Fibroblast of skin of back (primary cell): ENCODE results near the gene PKIB.

Experiments used
- DNase-seq: peaks from one replicate; pipeline ENCODE4 v3.0.0-alpha.2; 2013

The PKIB gene

DNA sequence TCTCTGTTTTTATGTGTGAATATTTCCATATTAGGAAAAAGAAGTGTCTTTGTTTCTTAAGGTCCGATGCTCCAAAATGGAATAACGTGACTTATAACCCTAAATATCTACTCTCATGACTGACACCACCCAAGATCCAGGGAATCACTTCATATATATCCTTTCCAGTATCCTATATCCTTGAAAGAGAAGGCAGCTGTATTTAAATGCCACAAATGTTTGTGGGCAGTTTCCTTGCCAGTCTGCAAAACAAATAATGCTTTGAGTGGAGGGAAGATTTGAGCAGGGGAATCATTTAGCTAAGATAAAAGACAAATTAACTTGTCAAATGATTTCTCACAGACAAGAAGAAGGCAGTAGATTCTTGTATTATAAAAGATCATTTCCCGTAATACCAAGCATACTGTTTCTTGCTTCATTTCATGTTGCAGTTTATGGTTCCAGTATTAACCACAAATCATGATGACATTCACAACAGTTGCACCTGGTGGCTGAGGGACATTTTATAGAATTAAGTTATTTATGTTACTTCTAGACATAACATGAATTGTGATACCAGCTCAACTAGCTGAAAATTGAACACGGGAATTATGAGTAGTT lies 139.3 kb downstream of the PKIB start:
- DNase-seq: no peak

DNA sequence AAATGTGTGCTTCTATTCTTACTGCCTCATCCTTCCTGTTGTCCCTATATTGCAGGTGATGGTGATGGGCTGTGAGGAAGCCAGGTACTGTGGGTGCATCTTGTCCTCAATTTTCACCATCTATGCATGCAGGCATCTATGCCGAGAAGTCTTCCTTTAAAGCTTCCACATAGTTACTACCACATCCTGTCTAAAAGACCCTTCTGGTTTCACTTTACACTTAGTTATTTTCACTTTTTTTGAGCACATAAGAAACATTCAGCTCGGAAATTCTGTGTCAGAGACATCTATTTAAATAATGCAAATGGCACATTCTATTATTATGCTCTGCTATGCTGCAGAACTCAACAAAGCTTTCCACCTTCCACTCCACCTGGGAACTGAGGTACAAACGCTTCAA lies 141.1 kb downstream of the PKIB start:
- no peak for DNase-seq

DNA sequence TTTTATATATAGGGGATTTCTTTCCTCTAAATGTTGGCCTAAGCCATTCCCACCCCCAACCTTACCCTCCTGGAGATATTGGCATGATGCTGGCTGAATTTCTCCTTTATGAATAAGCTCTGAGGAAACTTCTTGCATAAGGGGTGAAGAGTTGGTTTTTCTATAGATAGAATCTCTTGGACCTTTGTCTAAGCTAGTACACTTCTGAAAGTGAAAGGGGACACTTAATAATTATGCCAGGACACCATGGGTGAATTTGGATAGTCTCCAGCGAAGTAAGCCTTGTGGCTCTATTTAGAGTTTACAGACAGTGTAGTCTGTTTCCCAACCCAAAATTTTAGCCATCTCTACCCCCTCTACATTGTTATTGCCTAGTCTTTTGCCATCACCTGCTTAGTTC lies 142.3 kb downstream of the PKIB start:
- DNase-seq: no peak

GRCh38 chr6:122753000-122753687 lies 142.9 kb downstream of the PKIB start:
- DNase-seq: no peak

- no peak for DNase-seq
Observed at GRCh38 chr6:122753688-122754056, 143.5 kb downstream of the PKIB start.

DNA sequence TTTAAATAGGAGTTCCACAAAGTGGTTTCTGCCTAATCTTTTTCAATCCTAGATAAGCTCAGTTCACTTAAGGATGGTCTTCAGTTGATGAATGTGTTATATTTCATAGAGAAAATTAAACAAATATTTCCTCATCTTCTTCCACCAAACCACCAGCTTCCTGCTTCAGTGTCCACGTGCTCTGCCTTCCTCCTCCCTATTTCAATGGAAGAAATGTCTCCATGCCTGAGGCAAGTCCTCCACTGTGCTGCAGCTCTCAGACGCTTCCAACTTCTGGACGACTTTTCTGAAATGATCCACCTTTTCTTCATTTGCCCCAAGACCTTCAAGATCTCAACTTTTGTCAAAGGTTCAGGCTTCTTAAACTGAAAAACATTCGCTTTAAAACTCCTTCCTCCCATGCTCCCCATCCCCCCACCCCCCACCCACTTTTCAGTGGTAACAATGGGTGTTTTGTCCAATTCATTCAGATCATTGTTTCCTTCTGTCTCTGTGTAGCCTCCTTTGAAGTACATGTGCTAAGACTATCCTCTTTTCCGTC lies 144.1 kb downstream of the PKIB start:
- DNase-seq: no peak

GRCh38 chr6:122755901-122756300 lies 145.7 kb downstream of the PKIB start:
- DNase-seq: no peak

GRCh38 chr6:122758927-122759334 lies 148.7 kb downstream of the PKIB start:
- no peak for DNase-seq

DNA sequence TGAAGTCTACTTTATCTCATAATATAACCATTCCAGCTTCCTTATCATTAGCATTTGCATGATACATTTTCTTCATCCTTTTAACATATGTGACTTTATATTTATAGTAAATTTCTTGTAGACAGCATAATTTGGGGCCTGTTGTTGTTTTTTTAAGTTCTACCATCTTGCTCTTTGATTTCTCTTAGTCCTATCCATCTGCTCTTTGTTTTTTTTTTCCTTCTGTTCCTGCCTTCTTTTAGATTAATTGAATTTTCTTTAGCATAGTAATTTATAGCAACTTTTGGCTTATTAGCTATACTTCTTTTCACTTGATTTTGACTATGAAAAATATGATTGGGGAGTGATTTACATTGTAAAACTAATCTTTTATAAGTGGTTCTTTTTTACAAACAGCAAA lies 150.1 kb downstream of the PKIB start:
- DNase-seq: no peak

GRCh38 chr6:122766256-122766655 lies 156.1 kb downstream of the PKIB start:
- DNase-seq: no peak

DNA sequence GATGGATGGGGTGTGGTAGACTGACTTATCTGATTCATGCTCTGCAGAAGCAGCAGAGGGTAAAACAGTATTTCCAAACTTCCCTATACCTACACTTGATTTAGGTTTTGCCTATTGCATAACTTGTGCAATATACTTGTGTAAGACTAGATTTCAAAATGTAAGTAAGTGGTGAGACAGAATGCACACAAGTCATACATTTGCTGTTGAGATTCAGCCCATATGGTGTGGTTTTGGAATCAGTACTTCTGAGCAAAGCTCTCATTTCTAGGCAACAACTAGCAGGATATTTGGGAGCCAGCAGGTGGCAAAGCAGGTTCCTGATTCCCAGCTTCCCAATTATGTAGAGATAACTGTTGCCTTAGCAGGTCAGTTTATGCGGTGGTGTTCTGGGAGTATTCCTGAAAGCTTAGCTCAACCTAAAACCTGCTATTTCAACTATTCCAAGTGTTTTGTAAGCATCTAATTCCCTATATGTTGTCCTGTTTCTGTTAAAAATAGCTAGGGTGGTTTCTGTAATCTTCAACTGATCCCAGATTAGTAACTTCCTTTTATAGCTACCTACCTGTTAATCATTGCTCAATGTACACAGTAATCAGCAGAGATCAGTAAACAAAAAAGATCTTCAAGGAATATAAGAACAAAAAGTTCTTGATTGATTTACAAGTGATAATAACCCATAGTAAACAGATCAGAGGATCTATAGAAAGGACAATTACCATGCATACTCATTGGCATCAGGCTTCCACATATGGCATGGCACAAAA lies 160.8 kb downstream of the PKIB start:
- DNase-seq: no peak

DNA sequence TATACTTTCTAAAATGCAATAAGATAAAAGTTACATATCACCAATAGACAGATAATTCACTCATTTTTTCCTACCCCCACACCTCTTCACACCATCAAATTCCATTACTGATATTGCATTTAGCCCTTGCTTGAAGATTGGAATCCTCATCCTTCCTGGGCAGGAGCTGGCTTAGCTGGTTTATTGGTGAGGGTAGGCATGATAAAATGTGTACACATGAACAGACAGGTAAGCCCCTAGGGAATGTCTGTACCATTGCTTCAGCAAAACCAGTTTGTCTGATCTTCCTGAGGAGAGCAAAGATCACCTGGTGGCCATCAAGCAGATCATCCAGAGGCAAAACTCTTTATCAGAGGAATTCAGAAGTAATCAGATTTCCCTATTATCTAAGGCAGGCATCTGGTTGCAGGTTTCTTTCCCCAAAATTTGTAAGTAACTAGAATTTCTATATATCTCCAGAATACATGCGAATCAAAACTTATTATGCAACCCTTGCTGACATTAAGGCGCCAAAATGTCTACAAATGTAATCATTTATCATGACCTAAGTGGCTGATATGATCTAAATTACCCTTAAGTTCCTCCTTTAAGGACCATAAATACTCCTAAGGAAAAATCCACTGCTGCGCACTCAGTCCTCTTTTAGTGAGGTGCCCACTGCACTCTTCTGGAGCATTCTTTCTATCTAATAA lies 162.7 kb downstream of the PKIB start:
- no peak for DNase-seq
